Ishikawa (cell line): ENCODE results near the gene DACH1.

ENCODE experiments used
- CEBPB ChIP-seq: IDR thresholded peaks from 2 replicates; pipeline ENCODE4 v1.6.1; 2012
- CREB1 ChIP-seq: IDR thresholded peaks from 2 replicates; pipeline ENCODE4 v1.6.1; 2012; ENCODE audit warnings: low read depth
- EGR1 ChIP-seq: IDR thresholded peaks from 2 replicates; pipeline ENCODE4 v1.6.1; 2012
- EP300 ChIP-seq: IDR thresholded peaks from 2 replicates; pipeline ENCODE4 v1.6.1; 2012; ENCODE audit warnings: borderline replicate concordance
- FOXM1 ChIP-seq: IDR thresholded peaks from 2 replicates; pipeline ENCODE4 v1.6.1; 2012; ENCODE audit warnings: low read depth, borderline replicate concordance
- MAX ChIP-seq: IDR thresholded peaks from 2 replicates; pipeline ENCODE4 v1.6.1; 2012
- NFIC ChIP-seq: IDR thresholded peaks from 2 replicates; pipeline ENCODE4 v1.6.1; 2012
- RAD21 ChIP-seq: IDR thresholded peaks from 2 replicates; pipeline ENCODE4 v1.6.1; 2012; ENCODE audit warnings: low read depth
- TAF1 ChIP-seq: IDR thresholded peaks from 2 replicates; pipeline ENCODE4 v1.6.1; 2012; ENCODE audit warnings: low read depth, mild to moderate bottlenecking
- TCF12 ChIP-seq: IDR thresholded peaks from 2 replicates; pipeline ENCODE4 v1.6.1; 2012; ENCODE audit warnings: low read depth
- TEAD4 ChIP-seq: IDR thresholded peaks from 2 replicates; pipeline ENCODE4 v1.6.1; 2012
- USF1 ChIP-seq: IDR thresholded peaks from 2 replicates; pipeline ENCODE4 v1.6.1; 2012
- YY1 ChIP-seq: IDR thresholded peaks from 2 replicates; pipeline ENCODE4 v1.6.1; 2012; ENCODE audit warnings: low read depth
- ZBTB7A ChIP-seq: IDR thresholded peaks from 2 replicates; pipeline ENCODE4 v1.6.1; 2012; ENCODE audit warnings: low read depth
- TF ChIP-seq, protein P1 (sequence below): IDR thresholded peaks from 2 replicates; pipeline ENCODE4 v1.6.1; 2012; ENCODE audit warnings: low read depth, mild to moderate bottlenecking

DACH1 gene

DNA sequence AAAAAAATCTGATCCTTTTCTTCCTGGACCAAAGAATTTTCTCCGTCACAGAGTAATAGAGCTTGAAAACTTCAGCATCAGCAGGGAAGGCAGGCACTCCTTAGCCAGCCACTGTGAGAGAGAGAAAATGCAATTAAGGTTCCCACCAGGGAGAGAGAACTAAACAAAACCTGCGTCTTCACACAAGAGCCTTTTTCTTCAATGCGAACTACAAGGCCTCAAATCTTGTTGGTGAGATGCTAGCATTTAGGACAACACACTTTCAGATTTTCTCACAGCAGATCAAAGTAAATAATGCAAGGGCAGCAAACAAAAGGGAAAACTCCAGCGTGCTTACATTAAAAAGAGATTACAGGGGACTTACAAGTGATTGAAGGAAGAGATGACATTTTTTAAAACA lies 80.1 kb downstream of the DACH1 start:
- TF ChIP-seq, protein P1, sequence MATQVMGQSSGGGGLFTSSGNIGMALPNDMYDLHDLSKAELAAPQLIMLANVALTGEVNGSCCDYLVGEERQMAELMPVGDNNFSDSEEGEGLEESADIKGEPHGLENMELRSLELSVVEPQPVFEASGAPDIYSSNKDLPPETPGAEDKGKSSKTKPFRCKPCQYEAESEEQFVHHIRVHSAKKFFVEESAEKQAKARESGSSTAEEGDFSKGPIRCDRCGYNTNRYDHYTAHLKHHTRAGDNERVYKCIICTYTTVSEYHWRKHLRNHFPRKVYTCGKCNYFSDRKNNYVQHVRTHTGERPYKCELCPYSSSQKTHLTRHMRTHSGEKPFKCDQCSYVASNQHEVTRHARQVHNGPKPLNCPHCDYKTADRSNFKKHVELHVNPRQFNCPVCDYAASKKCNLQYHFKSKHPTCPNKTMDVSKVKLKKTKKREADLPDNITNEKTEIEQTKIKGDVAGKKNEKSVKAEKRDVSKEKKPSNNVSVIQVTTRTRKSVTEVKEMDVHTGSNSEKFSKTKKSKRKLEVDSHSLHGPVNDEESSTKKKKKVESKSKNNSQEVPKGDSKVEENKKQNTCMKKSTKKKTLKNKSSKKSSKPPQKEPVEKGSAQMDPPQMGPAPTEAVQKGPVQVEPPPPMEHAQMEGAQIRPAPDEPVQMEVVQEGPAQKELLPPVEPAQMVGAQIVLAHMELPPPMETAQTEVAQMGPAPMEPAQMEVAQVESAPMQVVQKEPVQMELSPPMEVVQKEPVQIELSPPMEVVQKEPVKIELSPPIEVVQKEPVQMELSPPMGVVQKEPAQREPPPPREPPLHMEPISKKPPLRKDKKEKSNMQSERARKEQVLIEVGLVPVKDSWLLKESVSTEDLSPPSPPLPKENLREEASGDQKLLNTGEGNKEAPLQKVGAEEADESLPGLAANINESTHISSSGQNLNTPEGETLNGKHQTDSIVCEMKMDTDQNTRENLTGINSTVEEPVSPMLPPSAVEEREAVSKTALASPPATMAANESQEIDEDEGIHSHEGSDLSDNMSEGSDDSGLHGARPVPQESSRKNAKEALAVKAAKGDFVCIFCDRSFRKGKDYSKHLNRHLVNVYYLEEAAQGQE, result no peak
- TF ChIP-seq FOXM1 (no peak), NFIC (no peak), ZBTB7A (no peak), CEBPB (no peak), TAF1 (no peak), YY1 (no peak), TEAD4 (no peak), CREB1 (no peak), USF1 (no peak)

GRCh38 chr13:71785361-71785760 lies 81.6 kb downstream of the DACH1 start:
- TF ChIP-seq CREB1 (no peak), MAX (no peak), RAD21 (no peak), NFIC (no peak), TEAD4 (no peak)

GRCh38 chr13:71780546-71780945 lies 86.5 kb downstream of the DACH1 start:
- TF ChIP-seq YY1 (no peak), USF1 (no peak), RAD21 (no peak), NFIC (no peak), CREB1 (no peak), EGR1 (no peak), FOXM1 (no peak), EP300 (no peak), TAF1 (no peak), TCF12 (no peak), CEBPB (no peak), TEAD4 (no peak), MAX (no peak), ZBTB7A (no peak)
- TF ChIP-seq, protein P1, result no peak

- TF ChIP-seq CREB1 (no peak), YY1 (no peak), TCF12 (no peak), EP300 (no peak)
- TF ChIP-seq, protein P1, result no peak
Measured at GRCh38 chr13:71775966-71776365, 91.0 kb downstream of the DACH1 start.

- TF ChIP-seq CEBPB, result no peak
- no peak for TF ChIP-seq ZBTB7A
Measured at GRCh38 chr13:71774863-71775262, 92.1 kb downstream of the DACH1 start.
